TTC549 (cell line): Measurements from ENCODE around the gene PIEZO2.
"Not testable (repeated sequence)": the region's sequence is repeated elsewhere in the genome, so short reads cannot be mapped to it uniquely, and the experiment has no call there.

ENCODE experiments used
- FAIRE-seq: peaks from 2 replicates; lab custom pipeline; 2012; peaks lifted over from hg19 to GRCh38; lab: Jason Lieb, UNC

Gene PIEZO2

GRCh38 chr18:10953672-10954071 lies 195.7 kb downstream of the PIEZO2 start:
- FAIRE-seq: no peak

DNA sequence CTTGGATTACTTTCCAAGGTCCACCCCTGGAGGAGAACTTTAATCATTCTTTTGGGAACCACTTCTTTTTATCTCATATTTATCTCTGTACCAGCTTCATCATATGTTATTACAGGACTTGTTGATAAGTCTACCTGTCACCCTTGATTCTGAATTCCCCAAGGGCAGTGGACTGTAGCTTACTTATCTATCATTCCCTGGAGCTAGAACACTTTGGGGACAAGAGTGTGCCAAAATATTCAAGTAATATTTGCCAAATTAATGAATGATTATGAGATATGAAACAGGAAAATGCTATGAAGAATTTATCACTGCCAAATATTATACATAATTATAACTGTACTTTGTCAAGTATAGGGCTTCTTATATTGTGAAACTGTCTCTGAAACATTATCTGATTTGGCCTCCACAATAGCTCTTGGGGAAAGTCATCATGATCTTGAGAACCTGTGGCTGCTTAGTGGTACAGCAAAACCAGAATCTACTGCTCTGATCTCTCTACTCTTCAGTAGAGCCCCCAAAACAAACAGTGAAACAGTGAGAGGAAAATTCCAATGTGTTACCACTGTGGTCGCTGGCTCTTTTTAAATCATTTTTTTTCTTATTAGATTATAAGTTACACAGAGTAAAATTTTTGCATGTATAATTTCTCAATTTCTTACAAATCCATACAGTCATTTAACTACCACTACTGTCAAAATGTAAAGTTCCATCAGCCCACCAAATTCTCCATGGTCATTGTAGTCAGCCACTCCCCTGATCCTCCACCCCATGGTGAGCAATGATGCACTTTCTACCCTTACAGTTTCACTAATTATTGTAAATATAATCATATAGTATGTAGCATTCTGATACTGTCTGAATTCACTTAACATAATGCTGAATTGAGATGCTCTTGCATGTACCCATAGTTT lies 197.5 kb downstream of the PIEZO2 start:
- no peak for FAIRE-seq

- FAIRE-seq: no peak
Measured at GRCh38 chr18:10950876-10951630, 198.3 kb downstream of the PIEZO2 start.

- FAIRE-seq: no peak
Measured at GRCh38 chr18:10950080-10950875, 199.1 kb downstream of the PIEZO2 start.

- no peak for FAIRE-seq
Measured at GRCh38 chr18:10949655-10950054, 199.7 kb downstream of the PIEZO2 start.

- no peak for FAIRE-seq
Measured at GRCh38 chr18:10948421-10948820, 200.9 kb downstream of the PIEZO2 start.

GRCh38 chr18:10946058-10946457 lies 203.3 kb downstream of the PIEZO2 start:
- no peak for FAIRE-seq

GRCh38 chr18:10942998-10943397 lies 206.4 kb downstream of the PIEZO2 start:
- no peak for FAIRE-seq

DNA sequence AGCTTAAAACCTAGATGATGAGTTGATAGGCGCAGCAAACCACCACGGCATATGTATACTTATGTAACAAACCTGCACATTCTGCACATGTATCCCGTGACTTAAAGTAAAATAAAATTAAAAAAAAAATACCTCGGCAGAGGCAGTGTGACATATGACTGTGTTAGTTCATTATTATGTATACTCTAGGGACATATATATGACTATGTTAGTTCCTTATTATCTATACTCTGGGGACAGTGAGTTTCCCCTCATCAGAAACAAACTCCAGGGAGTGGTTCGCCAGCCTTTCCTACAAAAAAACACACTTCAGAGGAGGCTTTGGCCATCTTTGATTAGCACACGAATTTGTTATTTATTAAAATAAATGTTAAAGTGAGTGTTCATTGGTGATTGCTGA lies 209.5 kb downstream of the PIEZO2 start:
- FAIRE-seq: no peak

- no peak for FAIRE-seq
Measured at GRCh38 chr18:10937743-10938640, 211.4 kb downstream of the PIEZO2 start.

DNA sequence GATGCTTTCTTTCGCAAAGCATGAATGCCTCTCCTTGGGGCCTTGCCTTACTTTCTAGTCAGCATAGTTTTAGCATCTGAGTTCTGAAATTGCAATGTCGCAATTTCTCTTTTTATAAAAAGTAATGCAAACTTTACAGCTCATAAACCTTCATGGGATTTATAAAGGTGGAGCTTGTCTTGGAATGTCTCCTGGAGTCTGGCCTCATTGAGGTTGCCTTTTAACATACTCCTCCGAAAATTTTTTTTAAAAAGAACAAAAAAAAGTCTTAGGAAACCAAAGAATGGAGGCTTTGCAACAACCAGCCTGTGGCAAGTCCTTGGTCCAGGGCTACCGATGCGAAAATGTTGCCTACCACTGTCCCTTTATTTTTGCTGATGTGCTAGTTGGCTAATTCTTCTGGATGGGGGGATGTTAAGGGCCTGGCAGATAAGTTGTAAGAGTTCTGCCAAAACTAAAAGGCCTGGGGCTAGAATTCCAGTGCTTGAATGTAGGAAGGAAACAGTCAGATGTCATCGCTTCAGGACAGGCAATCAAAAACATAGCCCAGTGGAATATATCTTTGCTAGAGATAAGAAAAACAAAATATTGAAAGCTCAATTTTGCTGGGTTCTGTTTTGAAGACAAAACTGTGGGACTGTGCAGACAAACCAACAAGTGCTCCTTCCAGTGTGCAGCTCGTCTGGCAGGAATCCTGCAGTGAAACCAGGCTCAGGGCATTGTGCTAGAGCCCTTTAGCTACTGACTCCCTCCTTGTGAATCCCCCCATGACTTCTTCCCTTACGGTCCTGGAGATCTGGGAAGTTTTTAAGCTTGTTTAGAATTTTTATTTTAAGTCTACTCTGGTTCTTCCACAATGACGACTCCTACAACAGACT lies 213.0 kb downstream of the PIEZO2 start:
- no peak for FAIRE-seq

GRCh38 chr18:10935588-10935987 lies 213.8 kb downstream of the PIEZO2 start:
- no peak for FAIRE-seq

- FAIRE-seq: not testable (repeated sequence)
Measured at GRCh38 chr18:10933648-10934047, 215.7 kb downstream of the PIEZO2 start.

GRCh38 chr18:10930076-10930475 lies 219.3 kb downstream of the PIEZO2 start:
- FAIRE-seq: no peak

GRCh38 chr18:10928772-10929373 lies 220.5 kb downstream of the PIEZO2 start:
- no peak for FAIRE-seq

DNA sequence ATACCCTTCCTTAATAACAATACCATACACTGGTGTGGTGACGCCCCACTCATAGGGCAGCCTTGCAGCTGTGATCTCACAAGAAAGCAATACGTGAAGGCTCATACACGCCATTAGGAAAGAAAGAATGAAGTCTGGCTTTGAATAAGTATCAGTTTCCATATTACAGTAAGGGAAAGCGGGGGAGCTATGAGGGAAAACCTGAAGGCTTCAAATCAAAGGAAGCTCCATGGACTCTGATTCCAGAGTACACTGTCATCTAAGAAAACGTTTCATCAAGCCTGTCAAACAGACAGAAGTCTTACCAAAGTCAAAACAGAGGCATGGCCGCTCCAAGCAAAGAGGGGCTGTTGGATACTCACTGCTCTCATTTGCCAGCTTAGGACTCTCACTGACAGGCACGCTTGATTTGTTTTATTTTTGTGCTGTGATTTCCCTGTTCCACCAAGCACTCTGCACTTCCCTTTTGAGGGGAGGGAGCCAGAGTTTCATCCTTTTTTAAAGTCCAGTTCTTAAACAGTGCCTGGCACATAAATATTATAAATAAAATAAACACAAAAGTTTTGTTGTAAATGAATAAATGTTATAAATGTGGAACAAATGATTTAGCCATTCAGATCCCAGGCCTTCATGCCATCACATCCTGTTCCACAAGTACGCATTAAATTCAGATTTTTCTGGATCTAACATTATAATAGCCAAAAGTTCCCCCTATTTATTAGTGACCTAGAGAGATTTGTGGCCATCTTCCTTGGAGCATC lies 221.2 kb downstream of the PIEZO2 start:
- no peak for FAIRE-seq

DNA sequence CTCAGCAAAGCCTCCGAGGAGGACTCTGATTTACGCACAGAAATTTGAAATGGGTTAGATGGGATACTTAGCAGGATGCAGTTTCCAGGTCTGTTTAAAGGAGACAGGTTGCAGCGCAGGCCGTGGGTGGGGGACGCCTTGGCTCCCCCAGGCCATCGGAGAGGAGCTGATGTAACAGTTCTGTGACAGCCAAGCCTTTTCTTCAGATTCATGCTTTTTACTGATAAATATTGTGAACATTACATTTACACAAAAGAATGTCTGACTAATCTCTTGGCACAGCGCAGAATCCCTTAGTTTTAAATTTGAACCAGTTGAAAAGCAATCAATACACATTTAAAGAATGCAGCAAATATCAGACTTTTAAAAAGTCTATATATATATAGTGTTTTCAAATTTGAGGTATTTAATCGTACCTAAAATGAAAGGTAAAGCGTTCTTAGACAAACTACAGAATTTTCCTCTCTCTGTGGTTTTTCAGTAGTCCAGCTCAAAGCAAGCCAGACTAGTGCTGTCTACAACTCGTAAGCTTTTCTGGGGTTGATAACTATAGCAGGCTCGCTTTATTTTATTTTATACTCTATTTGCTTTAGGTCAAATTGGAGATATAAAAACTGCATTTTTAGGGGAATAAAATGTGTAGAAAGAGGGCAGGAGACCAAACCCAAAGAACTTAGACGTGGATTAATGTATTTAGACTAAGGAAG lies 221.9 kb downstream of the PIEZO2 start:
- no peak for FAIRE-seq

DNA sequence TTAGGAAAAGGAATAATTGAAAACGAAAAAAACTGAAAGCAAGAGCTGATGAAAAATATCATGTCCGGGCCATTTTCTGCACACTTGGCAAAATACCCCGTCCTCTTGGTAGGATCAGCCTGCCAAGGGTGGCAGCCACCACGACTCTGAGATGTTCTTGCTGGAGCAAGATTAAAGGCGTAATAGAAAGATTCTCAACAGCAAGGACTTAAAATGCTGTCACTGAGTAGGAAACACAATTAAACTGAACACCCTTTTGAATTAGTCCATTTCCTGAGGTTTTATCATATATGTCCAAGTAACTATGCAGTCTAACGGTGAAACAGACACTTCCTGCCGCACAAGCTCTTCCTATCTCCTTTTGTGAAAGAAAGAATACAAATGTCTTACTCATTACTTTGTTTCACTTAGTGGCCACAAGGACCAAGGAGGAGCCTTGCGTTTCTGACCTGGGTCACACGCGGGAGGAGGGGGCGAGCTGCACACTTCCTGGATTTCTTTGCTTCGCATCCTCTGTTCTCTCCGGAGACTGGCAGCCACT lies 222.7 kb downstream of the PIEZO2 start:
- FAIRE-seq: no peak
